GM19240 (cell line): ENCODE results near the gene OSBPL1A.

Source experiments
- DNase-seq: peaks from one replicate; pipeline ENCODE4 v3.0.0; 2011; ENCODE audit warnings: low spot score; ENCODE audit not compliant: insufficient read length

The OSBPL1A gene

GRCh38 chr18:24227977-24228666, 169.5 kb downstream of the OSBPL1A start:
- DNase-seq = no peak

- DNase-seq = no peak
These were observed 177.3 kb downstream of the OSBPL1A start for GRCh38 chr18:24220318-24220688.

GRCh38 chr18:24219561-24220317, 177.9 kb downstream of the OSBPL1A start:
- no peak for DNase-seq

- no peak for DNase-seq
These were observed 182.7 kb downstream of the OSBPL1A start for GRCh38 chr18:24214913-24215312.

- DNase-seq = no peak
These were observed 183.5 kb downstream of the OSBPL1A start for GRCh38 chr18:24214144-24214543.

- no peak for DNase-seq
These were observed 184.7 kb downstream of the OSBPL1A start for GRCh38 chr18:24212939-24213338.

GRCh38 chr18:24209558-24209957, 188.1 kb downstream of the OSBPL1A start:
- DNase-seq = no peak

GRCh38 chr18:24208270-24209035, 189.2 kb downstream of the OSBPL1A start:
- no peak for DNase-seq

- DNase-seq = no peak
These were observed 192.7 kb downstream of the OSBPL1A start for GRCh38 chr18:24204904-24205303.

- no peak for DNase-seq
These were observed 195.6 kb downstream of the OSBPL1A start for GRCh38 chr18:24201699-24202687.

- DNase-seq = no peak
These were observed 196.9 kb downstream of the OSBPL1A start for GRCh38 chr18:24200494-24201290.

- DNase-seq = no peak
These were observed 198.2 kb downstream of the OSBPL1A start for GRCh38 chr18:24199372-24199962.

- no peak for DNase-seq
These were observed 199.2 kb downstream of the OSBPL1A start for GRCh38 chr18:24198461-24198860.

- DNase-seq = no peak
These were observed 200.2 kb downstream of the OSBPL1A start for GRCh38 chr18:24197412-24197811.

- no peak for DNase-seq
These were observed 200.9 kb downstream of the OSBPL1A start for GRCh38 chr18:24196764-24197163.

- no peak for DNase-seq
These were observed 202.1 kb downstream of the OSBPL1A start for GRCh38 chr18:24195296-24196053.

GRCh38 chr18:24190590-24190989, 207.0 kb downstream of the OSBPL1A start:
- no peak for DNase-seq

GRCh38 chr18:24189664-24190346, 207.8 kb downstream of the OSBPL1A start:
- DNase-seq = no peak
